Activated naive CD8-positive, alpha-beta T cell treated with anti-CD3 and anti-CD28 coated beads, Interleukin-2, amount 10 ng/mL, durations not matched to agents 7 days and 5 days (primary cell): ENCODE data around the gene BBS12. TPM values are rescaled to one million over a fixed set of nuclear protein-coding genes. Genes with fewer than 3 reads are reported as not detected.
A peak's percentile ranks its signal among the peaks of the same experiment; 100 is the strongest.

Experiments
- ATAC-seq: fragments of 150-1000 bp; cut with Tn5 transposase; one replicate; pipeline ENCODE4 v1.10.0; 2021; ENCODE audit warnings: low read depth, moderate library complexity
- POLR2A ChIA-PET: fragments of 350-600 bp; sonication (Branson Sonifier 250); formaldehyde crosslinking; loops from one replicate; lab custom pipeline; 2021; ENCODE audit warnings: antibody characterized with exemption; lab: Charles Lee
- DNase-seq: peaks from one replicate; pipeline ENCODE4 v3.0.0; 2021
- H3K27ac Mint-ChIP-seq: one replicate; pipeline ENCODE4 v1.8.0; 2022; ENCODE audit warnings: mild to moderate bottlenecking, mixed read lengths
- H3K27me3 Mint-ChIP-seq: one replicate; pipeline ENCODE4 v1.8.0; 2022; ENCODE audit warnings: mild to moderate bottlenecking, moderate library complexity, mixed read lengths
- H3K36me3 Mint-ChIP-seq: one replicate; pipeline ENCODE4 v1.8.0; 2021; ENCODE audit warnings: mild to moderate bottlenecking, mixed read lengths
- H3K4me1 Mint-ChIP-seq: one replicate; pipeline ENCODE4 v1.8.0; 2021; ENCODE audit warnings: mixed read lengths
- H3K4me3 Mint-ChIP-seq: one replicate; pipeline ENCODE4 v1.8.0; 2022; ENCODE audit warnings: mild to moderate bottlenecking, moderate library complexity, mixed read lengths
- H3K9me3 Mint-ChIP-seq: one replicate; pipeline ENCODE4 v1.8.0; 2021; ENCODE audit warnings: mixed read lengths
- total RNA-seq, 2 experiments: library from RNA; stranded (reverse); gene quantifications; one replicate each; pipeline ENCODE4 v1.2.3, GENCODE V29; 2021

BBS12 gene
- total RNA-seq, 2 experiments from 2014 or later = 1.7 to 2.7 TPM

GRCh38 chr4:122731676-122732075 is 828 bp upstream of the BBS12 start:
- H3K4me1 Mint-ChIP-seq = peaks cover 3% of the 10 kb centered on the region
- H3K36me3 Mint-ChIP-seq = no peaks in the 10 kb centered on the region
- H3K4me3 Mint-ChIP-seq = peak overlapping the region; percentile 92
- no peaks in the 10 kb centered on the region for H3K27me3 Mint-ChIP-seq
- no peak for ATAC-seq
- H3K27ac Mint-ChIP-seq = no peak overlapping the region
- no peaks in the 10 kb centered on the region for H3K9me3 Mint-ChIP-seq
- no peak for DNase-seq
- POLR2A ChIA-PET = interaction anchor here (1.1 to 1.9 kb wide), 4 partner anchors 12 to 907 kb away, joined by 3 to 15 read pairs (median 4); partner anchors contain the start of gene NUDT6

DNA sequence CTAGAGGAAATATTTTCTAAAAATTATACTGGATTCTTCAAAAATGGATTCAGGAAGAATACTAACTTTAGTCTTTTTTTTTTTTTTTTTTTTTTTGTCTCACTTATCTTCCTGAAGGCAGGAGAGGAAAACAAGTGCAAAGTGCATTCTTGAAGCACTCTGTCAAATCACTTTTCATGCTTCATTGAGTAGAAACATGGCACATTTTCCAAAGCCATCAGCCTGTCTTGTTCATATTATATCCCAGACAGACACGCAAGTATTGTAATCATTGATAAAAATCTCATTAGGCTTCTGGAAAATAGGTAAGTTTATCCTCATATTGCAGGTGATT is 1.2 kb downstream of the BBS12 start:
- DNase-seq = no peak
- H3K4me3 Mint-ChIP-seq = peak overlapping the region; percentile 92
- H3K27me3 Mint-ChIP-seq = no peaks in the 10 kb centered on the region
- ATAC-seq = no peak
- peaks cover 3% of the 10 kb centered on the region for H3K4me1 Mint-ChIP-seq
- POLR2A ChIA-PET = no interaction called here
- H3K27ac Mint-ChIP-seq = no peak overlapping the region
- peaks cover 4% of the 10 kb centered on the region for H3K36me3 Mint-ChIP-seq
- peaks cover 3% of the 10 kb centered on the region for H3K9me3 Mint-ChIP-seq

GRCh38 chr4:122739174-122739573 is 6.7 kb downstream of the BBS12 start:
- POLR2A ChIA-PET = no interaction called here
- no peak for DNase-seq
- H3K9me3 Mint-ChIP-seq = peaks cover 3% of the 10 kb centered on the region
- H3K27ac Mint-ChIP-seq = no peak overlapping the region
- peaks cover 6% of the 10 kb centered on the region for H3K36me3 Mint-ChIP-seq
- H3K27me3 Mint-ChIP-seq = no peaks in the 10 kb centered on the region
- no peaks in the 10 kb centered on the region for H3K4me1 Mint-ChIP-seq
- no peak for ATAC-seq
- no peak overlapping the region for H3K4me3 Mint-ChIP-seq

DNA sequence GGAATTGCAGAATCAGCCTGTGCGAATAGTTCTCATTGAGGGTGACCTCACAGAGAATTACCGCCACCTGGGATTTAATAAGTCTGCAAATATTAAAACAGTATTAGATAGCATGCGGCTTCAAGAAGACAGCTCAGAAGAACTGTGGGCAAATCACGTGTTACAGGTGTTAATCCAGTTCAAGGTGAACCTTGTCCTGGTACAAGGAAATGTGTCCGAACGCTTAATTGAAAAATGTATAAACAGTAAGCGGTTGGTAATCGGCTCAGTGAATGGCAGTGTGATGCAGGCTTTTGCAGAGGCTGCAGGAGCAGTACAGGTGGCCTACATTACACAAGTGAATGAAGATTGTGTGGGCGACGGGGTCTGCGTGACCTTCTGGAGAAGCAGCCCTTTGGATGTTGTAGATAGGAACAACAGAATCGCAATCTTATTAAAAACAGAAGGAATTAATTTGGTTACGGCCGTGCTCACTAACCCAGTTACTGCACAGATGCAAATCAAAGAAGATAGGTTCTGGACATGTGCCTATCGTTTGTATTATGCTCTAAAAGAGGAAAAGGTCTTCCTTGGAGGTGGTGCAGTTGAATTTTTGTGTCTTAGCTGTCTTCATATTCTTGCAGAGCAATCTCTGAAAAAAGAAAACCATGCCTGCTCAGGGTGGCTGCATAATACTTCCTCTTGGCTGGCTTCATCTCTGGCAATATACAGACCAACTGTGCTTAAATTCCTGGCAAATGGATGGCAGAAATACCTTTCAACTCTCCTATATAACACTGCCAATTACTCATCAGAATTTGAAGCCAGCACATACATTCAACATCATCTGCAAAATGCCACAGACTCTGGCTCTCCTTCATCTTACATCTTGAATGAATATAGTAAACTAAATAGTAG is 10.7 kb downstream of the BBS12 start:
- Mint-ChIP-seq H3K4me1 (peaks cover 13% of the 10 kb centered on the region), H3K27me3 (no peaks in the 10 kb centered on the region), H3K27ac (no peak overlapping the region), H3K9me3 (peaks cover 7% of the 10 kb centered on the region), H3K4me3 (no peak overlapping the region), H3K36me3 (peaks cover 12% of the 10 kb centered on the region)
- no peak for DNase-seq
- no peak for ATAC-seq
- POLR2A ChIA-PET = no interaction called here

DNA sequence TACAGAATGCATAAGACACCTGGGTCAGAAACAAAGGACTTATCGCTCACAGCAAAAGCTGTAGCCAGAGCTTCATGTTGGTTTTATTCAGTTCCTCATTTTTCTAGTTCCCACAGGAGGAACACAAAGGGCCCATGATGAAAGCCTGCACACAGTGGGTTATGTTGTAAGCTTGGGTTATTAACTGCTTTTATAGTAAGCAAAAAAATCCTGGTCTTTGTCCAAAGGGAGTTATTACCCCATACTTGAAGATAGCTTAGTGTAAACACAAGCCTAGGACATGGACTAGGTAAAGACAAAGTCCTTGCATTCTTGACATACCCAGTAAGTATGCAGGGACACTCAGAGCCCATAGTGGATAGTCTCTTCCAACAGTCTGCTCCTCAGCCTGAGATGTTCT is 11.7 kb downstream of the BBS12 start:
- ATAC-seq (no peak), DNase-seq (no peak)
- Mint-ChIP-seq H3K27me3 (no peaks in the 10 kb centered on the region), H3K9me3 (peaks cover 7% of the 10 kb centered on the region), H3K36me3 (peaks cover 12% of the 10 kb centered on the region), H3K4me3 (no peak overlapping the region), H3K4me1 (peaks cover 13% of the 10 kb centered on the region), H3K27ac (no peak overlapping the region)
- POLR2A ChIA-PET = interaction anchor here (0.8 kb wide), 1 partner anchor 12 kb away, joined by 3 read pairs; the partner anchor contains the start of gene BBS12

GRCh38 chr4:122746485-122746965 is 14.0 kb downstream of the BBS12 start:
- H3K4me1 Mint-ChIP-seq = peaks cover 13% of the 10 kb centered on the region
- H3K27me3 Mint-ChIP-seq = peaks cover 17% of the 10 kb centered on the region
- ATAC-seq (peak; percentile 77), DNase-seq (no peak)
- H3K4me3 Mint-ChIP-seq = no peak overlapping the region
- H3K36me3 Mint-ChIP-seq = peaks cover 12% of the 10 kb centered on the region
- H3K27ac Mint-ChIP-seq = peak overlapping the region; percentile 44
- H3K9me3 Mint-ChIP-seq = peaks cover 7% of the 10 kb centered on the region
- POLR2A ChIA-PET = interaction anchor here (0.7 kb wide), 1 partner anchor 947 kb away, joined by 3 read pairs; no protein-coding TSS in a partner anchor

DNA sequence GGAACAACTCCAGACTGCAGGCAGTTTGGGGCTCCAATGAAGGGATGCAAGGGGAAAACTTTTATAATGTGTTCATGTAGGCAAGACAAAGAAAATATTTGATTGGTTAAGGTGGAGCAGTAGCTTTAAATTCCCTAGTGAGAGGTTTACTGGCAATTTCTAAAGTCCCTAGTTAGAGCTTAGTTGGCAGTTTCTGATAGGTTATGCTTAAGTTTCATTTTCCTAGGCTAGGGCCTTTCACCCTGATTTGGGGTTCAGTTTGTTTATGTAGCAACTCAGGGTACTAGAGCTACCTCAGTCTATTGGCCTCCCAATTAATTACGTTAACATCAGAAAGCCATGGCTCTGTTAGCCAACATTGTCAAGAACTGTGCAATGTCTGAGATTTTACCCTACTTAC is 14.6 kb downstream of the BBS12 start:
- H3K4me3 Mint-ChIP-seq = no peak overlapping the region
- POLR2A ChIA-PET = interaction anchor here (0.7 to 0.9 kb wide), 2 partner anchors 14 to 946 kb away, joined by 3 to 4 read pairs; partner anchors contain the start of gene BBS12

GRCh38 chr4:122747883-122748282 is 15.4 kb downstream of the BBS12 start:
- Mint-ChIP-seq H3K4me3 (no peak overlapping the region), H3K27me3 (peaks cover 30% of the 10 kb centered on the region), H3K9me3 (peaks cover 7% of the 10 kb centered on the region), H3K4me1 (peaks cover 13% of the 10 kb centered on the region), H3K36me3 (peaks cover 9% of the 10 kb centered on the region), H3K27ac (no peak overlapping the region)
- DNase-seq (no peak), ATAC-seq (no peak)
- POLR2A ChIA-PET = interaction anchor here (0.9 kb wide), 1 partner anchor 15 kb away, joined by 4 read pairs; the partner anchor contains the start of gene BBS12

More for the DNA sequence above, 14.6 kb downstream of the BBS12 start:
- ATAC-seq (no peak), DNase-seq (no peak)
- H3K4me1 Mint-ChIP-seq = peaks cover 13% of the 10 kb centered on the region
- peaks cover 7% of the 10 kb centered on the region for H3K9me3 Mint-ChIP-seq
- H3K27me3 Mint-ChIP-seq = peaks cover 22% of the 10 kb centered on the region
- H3K36me3 Mint-ChIP-seq = peaks cover 12% of the 10 kb centered on the region
- peak overlapping the region; percentile 44 for H3K27ac Mint-ChIP-seq

- Mint-ChIP-seq H3K27me3 (peaks cover 48% of the 10 kb centered on the region), H3K27ac (no peak overlapping the region), H3K36me3 (peaks cover 9% of the 10 kb centered on the region), H3K4me1 (peaks cover 13% of the 10 kb centered on the region), H3K4me3 (no peak overlapping the region), H3K9me3 (peaks cover 7% of the 10 kb centered on the region)
- DNase-seq (no peak), ATAC-seq (no peak)
- POLR2A ChIA-PET = interaction anchor here (0.6 kb wide), 1 partner anchor 127 kb away, joined by 4 read pairs; no protein-coding TSS in a partner anchor
Observed at GRCh38 chr4:122749704-122750454, 17.4 kb downstream of the BBS12 start.

GRCh38 chr4:122755675-122756074 is 23.2 kb downstream of the BBS12 start:
- no peaks in the 10 kb centered on the region for H3K9me3 Mint-ChIP-seq
- H3K36me3 Mint-ChIP-seq = no peaks in the 10 kb centered on the region
- DNase-seq = no peak
- no peak overlapping the region for H3K27ac Mint-ChIP-seq
- no peak for ATAC-seq
- peaks cover 59% of the 10 kb centered on the region for H3K27me3 Mint-ChIP-seq
- POLR2A ChIA-PET = no interaction called here
- H3K4me3 Mint-ChIP-seq = no peak overlapping the region
- peaks cover 6% of the 10 kb centered on the region for H3K4me1 Mint-ChIP-seq

- no peak overlapping the region for H3K4me3 Mint-ChIP-seq
- H3K27ac Mint-ChIP-seq = no peak overlapping the region
- H3K27me3 Mint-ChIP-seq = peaks cover 35% of the 10 kb centered on the region
- ATAC-seq (no peak), DNase-seq (no peak)
- peaks cover 18% of the 10 kb centered on the region for H3K4me1 Mint-ChIP-seq
- POLR2A ChIA-PET = no interaction called here
- H3K9me3 Mint-ChIP-seq = no peaks in the 10 kb centered on the region
- H3K36me3 Mint-ChIP-seq = no peaks in the 10 kb centered on the region
Observed at GRCh38 chr4:122758033-122758432, 25.5 kb downstream of the BBS12 start.

GRCh38 chr4:122759639-122760310 is 27.3 kb downstream of the BBS12 start:
- Mint-ChIP-seq H3K4me3 (no peak overlapping the region), H3K27ac (no peak overlapping the region), H3K9me3 (no peaks in the 10 kb centered on the region), H3K4me1 (peaks cover 23% of the 10 kb centered on the region), H3K36me3 (no peaks in the 10 kb centered on the region), H3K27me3 (peaks cover 20% of the 10 kb centered on the region)
- POLR2A ChIA-PET = no interaction called here
- ATAC-seq = no peak
- DNase-seq = no peak

GRCh38 chr4:122762520-122762919 is 30.0 kb downstream of the BBS12 start:
- no peaks in the 10 kb centered on the region for H3K36me3 Mint-ChIP-seq
- peak overlapping the region; percentile 67 for H3K4me3 Mint-ChIP-seq
- ATAC-seq = peak; percentile 71
- H3K27ac Mint-ChIP-seq = no peak overlapping the region
- H3K27me3 Mint-ChIP-seq = peaks cover 4% of the 10 kb centered on the region
- POLR2A ChIA-PET = no interaction called here
- DNase-seq = no peak
- H3K9me3 Mint-ChIP-seq = no peaks in the 10 kb centered on the region
- H3K4me1 Mint-ChIP-seq = peaks cover 26% of the 10 kb centered on the region
